Heart left ventricle (tissue), 16 donors: ENCODE measurements around the gene FAXDC2. TPM values are rescaled to one million over a fixed set of nuclear protein-coding genes. Genes with fewer than 3 reads are reported as not detected.

Experiments used
- ATAC-seq, 4 donors: fragments of 200-7000 bp; cut with Tn5 transposase; one replicate each; pipeline ENCODE4 v1.9.1; 2020 to 2022; ENCODE audit warnings: moderate library complexity in 4 of 4, mild to moderate bottlenecking in 3 of 4, moderate number of reproducible peaks in 1 of 4
- DNase-seq, 5 donors: peaks; one replicate each; pipeline ENCODE4 v3.0.0-alpha.2; 2020
- H3K27ac ChIP-seq, 12 donors: fragments of 200-600 bp; sonication (generic) in 4 of 12; one replicate each; pipeline versions ENCODE4 v1.5.0 to v1.8.0; 2016 to 2022; ENCODE audit warnings: mild to moderate bottlenecking in 2 of 12
- H3K27me3 ChIP-seq, 9 donors: fragments of 200-600 bp; sonication (generic) in 2 of 9; one replicate each; pipeline versions ENCODE4 v1.5.1 to v1.8.0; 2016 to 2022; ENCODE audit warnings: mild to moderate bottlenecking in 3 of 9
- H3K36me3 ChIP-seq, 9 donors: fragments of 200-600 bp; sonication (generic) in 2 of 9; one replicate each; pipeline versions ENCODE4 v1.5.0 to v1.8.0; 2018 to 2022; ENCODE audit warnings: mild to moderate bottlenecking in 2 of 9
- H3K4me1 ChIP-seq, 12 donors: fragments of 200-600 bp; sonication (generic) in 4 of 12; one replicate each; pipeline versions ENCODE4 v1.5.0 to v1.8.0; 2016 to 2022; ENCODE audit warnings: mild to moderate bottlenecking in 3 of 12
- H3K4me3 ChIP-seq, 12 donors: fragments of 200-600 bp; sonication (generic) in 4 of 12; one replicate each; pipeline versions ENCODE4 v1.5.0 to v1.8.0; 2017 to 2022; ENCODE audit warnings: mild to moderate bottlenecking in 9 of 12, moderate library complexity in 4 of 12
- H3K9me3 ChIP-seq, 12 donors: fragments of 200-600 bp; sonication (generic) in 4 of 12; one replicate each; pipeline versions ENCODE4 v1.5.0 to v1.8.0; 2016 to 2022; ENCODE audit warnings: mild to moderate bottlenecking in 1 of 12
- CTCF ChIP-seq, 12 donors: fragments of 200-600 bp; sonication (generic) in 4 of 12; IDR thresholded peaks; one replicate each; pipeline versions ENCODE4 v1.5.0 to v1.8.0; 2018 to 2022; ENCODE audit warnings: antibody characterized with exemption in 12 of 12, mild to moderate bottlenecking in 5 of 12
- POLR2A ChIP-seq, 2 donors: fragments of 450-650 bp; IDR thresholded peaks; one replicate each; pipeline ENCODE4 v1.6.1; 2017; ENCODE audit warnings: antibody characterized with exemption in 2 of 2, mild to moderate bottlenecking in 2 of 2, moderate library complexity in 2 of 2
- WGBS, 4 donors: extraction: QIAGEN DNeasy Blood & Tissue Kit in 2 of 4; methylation state at CpG; one replicate each; pipeline versions ENCODE4 v1.1.5 to v1.1.7; 2013 to 2018; 5-methylcytosine and 5-hydroxymethylcytosine counted together
- intact Hi-C, 10 donors: fragments of 100-400 bp; cut with DNase I; formaldehyde crosslinking; loops; one replicate each; pipeline versions ENCODE4 v1.11.1 to v1.14.2; 2022
- polyA plus RNA-seq, 2 donors: library from polyadenylated mRNA; stranded (reverse); fragments of 200-250 nt; gene quantifications; one replicate each; pipeline ENCODE4 v1.2.3, GENCODE V29; 2013
- total RNA-seq, 9 donors: library from RNA; depleted of rRNA in 2 of 9; stranded (reverse); fragments of >200 nt in 2 of 9; fragmentation: NEBNext Ultra II Directional in 3 of 9; extraction: Animal tissue kit (Norgen Biotek cat#: 25700) in 3 of 9; gene quantifications; one replicate each; pipeline versions ENCODE4 v1.1.0 to v1.2.4, GENCODE V29; 2016 to 2023
- donor health status: ischemic (EF 13 %, LVEDD 7.1; RV severe dilation, severe dysfunction).
- donor health status: healthy with polysubstance abuse.
- donor health status: DM: no; HTN: yes; CAD: no.
- donor health status: DM: no; HTN: no; CAD: no.
- donor health status: ischemic (EF 25% LVEDD 6.9; RV normal size, moderate dysfunction).
- donor health status: ischemic (EF 25% LVEDD 5.7; RV mildly dilated, moderate dysfunction).
- donor health status: healthy.
- donor health status: DM: yes; HTN: yes; CAD: no.
- donor health status: ischemic (EF 35%, LVEDD 5.7; RV mildly dilated, moderate dysfunction).
- donor health status: nonischemic (EF 11% LVEDD 7.7; RV severe dilation, severe dysfunction).
- donor health status: DM: yes; HTN: yes; CAD: no.
- donor health status: PGD.
- donor health status: ischemic (EF 29% LVEDD 5.4; RV normal size, mild dysfunction).
- donor health status: nonischemic (EF 23%, LVEDD 6.1; RV moderate dilation, normal function).

Gene FAXDC2
- total and polyA plus RNA-seq, 11 donors = 5.3 to 39.5 (median 21.9) TPM

GRCh38 chr5:154794525-154795234 lies 55.7 kb downstream of the FAXDC2 start:
- intact Hi-C loops = loop anchor here in 5 of 10 donors (5.0 kb wide), 3 partner anchors 32 to 112 kb away; partner anchors contain the start of gene LARP1 (in 3 of the 5)

GRCh38 chr5:154793599-154794524 lies 56.5 kb downstream of the FAXDC2 start:
- 83 to 89% (median 88%) methylated on average over 30 to 32 of the region's 32 CpGs for WGBS, 4 donors
- Histone ChIP-seq H3K27me3 (no peaks in the 10 kb centered on the region), H3K4me3 (no peak overlapping the region), H3K4me1 (peaks cover 5 to 42% (median 18%) of the 10 kb centered on the region in 12 donors), H3K36me3 (peaks cover 0 to 83% (median 79%) of the 10 kb centered on the region in 9 donors), H3K27ac (peak overlapping the region in 9 of 12 donors; percentile 20 to 66 (median 54)), H3K9me3 (no peaks in the 10 kb centered on the region)
- no peak for TF ChIP-seq POLR2A (IDR thresholded peaks at IDR 0.05)
- TF ChIP-seq CTCF (IDR thresholded peaks at IDR 0.05) = no peak
- DNase-seq (no peak), ATAC-seq (peak in 3 of 4 donors; percentile 15 to 37 (median 34))
- intact Hi-C loops = loop anchor here in 3 of 10 donors (5.0 kb wide), 1 partner anchor 37 kb away; the partner anchor contains the start of gene LARP1 (in 3 of the 3)

More at GRCh38 chr5:154794525-154795234, 55.7 kb downstream of the FAXDC2 start:
- Histone ChIP-seq H3K9me3 (no peaks in the 10 kb centered on the region), H3K36me3 (peaks cover 0 to 91% (median 87%) of the 10 kb centered on the region in 9 donors), H3K4me1 (peaks cover 5 to 40% (median 17%) of the 10 kb centered on the region in 12 donors), H3K27me3 (no peaks in the 10 kb centered on the region), H3K4me3 (no peak overlapping the region), H3K27ac (peak overlapping the region; percentile 5 to 66 (median 42))
- TF ChIP-seq CTCF (IDR thresholded peaks at IDR 0.05) (no peak), POLR2A (IDR thresholded peaks at IDR 0.05) (no peak)
- ATAC-seq (peak; percentile 19 to 53 (median 47)), DNase-seq (no peak)
- WGBS, 4 donors = 43 to 51% (median 48%) methylated on average over 7 of the region's 7 CpGs

DNA sequence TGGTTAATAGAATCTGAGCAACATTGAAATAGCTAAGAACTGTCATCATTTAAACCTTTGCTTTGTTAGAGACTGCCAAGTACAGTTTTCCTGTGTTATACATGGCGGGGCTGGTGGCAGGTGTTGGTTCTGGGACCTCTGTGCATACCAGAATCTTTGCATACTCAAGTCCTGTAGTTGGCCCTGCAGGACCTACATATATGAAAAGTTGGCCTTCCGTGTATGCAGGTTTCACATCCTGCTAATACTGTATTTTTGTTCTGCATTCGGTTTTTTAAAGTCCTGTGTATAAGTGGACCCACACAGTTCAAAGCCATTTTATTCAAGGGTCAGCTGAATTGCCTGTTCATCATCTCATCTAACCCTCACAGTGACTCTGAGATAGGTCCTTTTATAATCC lies 58.9 kb downstream of the FAXDC2 start:
- no peak overlapping the region for H3K4me3 ChIP-seq
- ATAC-seq (no peak), DNase-seq (no peak)
- H3K9me3 ChIP-seq = no peaks in the 10 kb centered on the region
- intact Hi-C loops = loop anchor here in 3 of 10 donors (5.0 kb wide), 1 partner anchor 34 kb away; the partner anchor contains the start of gene LARP1 (in 3 of the 3)
- TF ChIP-seq POLR2A (IDR thresholded peaks at IDR 0.05) (no peak), CTCF (IDR thresholded peaks at IDR 0.05) (no peak)
- peaks cover 5 to 65% (median 39%) of the 10 kb centered on the region in 12 donors for H3K4me1 ChIP-seq
- H3K27ac ChIP-seq = no peak overlapping the region
- H3K27me3 ChIP-seq = no peaks in the 10 kb centered on the region
- WGBS, 4 donors = 85 to 94% (median 89%) methylated on average over 3 of the region's 3 CpGs
- H3K36me3 ChIP-seq = peaks cover 0 to 60% (median 57%) of the 10 kb centered on the region in 9 donors
